HEK293 (cell line): ENCODE measurements around the gene IMP3.

Source experiments
- GLI2 ChIP-seq: fragments of 450-650 bp; formaldehyde crosslinking; IDR thresholded peaks from 2 replicates; pipeline ENCODE4; 2017; ENCODE audit warnings: missing biosample characterization, missing genetic modification characterization, low read depth, borderline replicate concordance
- OVOL3 ChIP-seq: fragments of 450-650 bp; formaldehyde crosslinking; IDR thresholded peaks from 2 replicates; pipeline ENCODE4 v1.5.1; 2016; ENCODE audit warnings: missing biosample characterization, missing genetic modification characterization
- PATZ1 ChIP-seq: fragments of 450-650 bp; formaldehyde crosslinking; IDR thresholded peaks from 2 replicates; pipeline ENCODE4 v1.5.1; 2016; ENCODE audit warnings: missing biosample characterization, missing genetic modification characterization
- RBAK ChIP-seq: fragments of 450-650 bp; formaldehyde crosslinking; IDR thresholded peaks from 2 replicates; pipeline ENCODE4 v1.5.1; 2016; ENCODE audit warnings: missing biosample characterization, missing genetic modification characterization
- YY1 ChIP-seq: fragments of 450-650 bp; formaldehyde crosslinking; IDR thresholded peaks from 2 replicates; pipeline ENCODE4 v1.5.1; 2018; ENCODE audit warnings: missing biosample characterization, missing genetic modification characterization
- ZIC2 ChIP-seq: fragments of 450-650 bp; formaldehyde crosslinking; IDR thresholded peaks from 2 replicates; pipeline ENCODE4 v1.5.1; 2016; ENCODE audit warnings: missing biosample characterization, missing genetic modification characterization
- ZNF146 ChIP-seq: fragments of 450-650 bp; formaldehyde crosslinking; IDR thresholded peaks from 2 replicates; pipeline ENCODE4 v1.5.1; 2016; ENCODE audit warnings: missing biosample characterization, missing genetic modification characterization
- ZNF18 ChIP-seq: fragments of 450-650 bp; formaldehyde crosslinking; IDR thresholded peaks from 2 replicates; pipeline ENCODE4 v1.5.1; 2016; ENCODE audit warnings: missing biosample characterization, missing genetic modification characterization
- ZNF2 ChIP-seq: fragments of 450-650 bp; formaldehyde crosslinking; IDR thresholded peaks from 2 replicates; pipeline ENCODE4 v1.5.1; 2016; ENCODE audit warnings: missing biosample characterization, missing genetic modification characterization
- ZNF221 ChIP-seq: fragments of 450-650 bp; formaldehyde crosslinking; IDR thresholded peaks from 2 replicates; pipeline ENCODE4 v1.5.1; 2017; ENCODE audit warnings: missing biosample characterization, missing genetic modification characterization, borderline replicate concordance
- ZNF248 ChIP-seq: fragments of 450-650 bp; formaldehyde crosslinking; IDR thresholded peaks from 2 replicates; pipeline ENCODE4 v1.5.1; 2017; ENCODE audit warnings: missing biosample characterization, missing genetic modification characterization
- ZNF280C ChIP-seq: fragments of 450-650 bp; formaldehyde crosslinking; IDR thresholded peaks from 2 replicates; pipeline ENCODE4 v1.5.1; 2016; ENCODE audit warnings: missing biosample characterization, missing genetic modification characterization
- ZNF350 ChIP-seq: fragments of 450-650 bp; formaldehyde crosslinking; IDR thresholded peaks from 2 replicates; pipeline ENCODE4 v1.5.0; 2017; ENCODE audit warnings: missing biosample characterization, mild to moderate bottlenecking, missing genetic modification characterization
- ZNF37A ChIP-seq: fragments of 450-650 bp; IDR thresholded peaks from 2 replicates; pipeline ENCODE4 v1.5.1; 2018; ENCODE audit warnings: missing biosample characterization, missing genetic modification characterization
- ZNF433 ChIP-seq: fragments of 450-650 bp; formaldehyde crosslinking; IDR thresholded peaks from 2 replicates; pipeline ENCODE4 v1.5.1; 2016; ENCODE audit warnings: missing biosample characterization, missing genetic modification characterization, low read depth
- ZNF501 ChIP-seq: fragments of 450-650 bp; formaldehyde crosslinking; IDR thresholded peaks from 2 replicates; pipeline ENCODE4 v1.5.1; 2016; ENCODE audit warnings: missing biosample characterization, missing genetic modification characterization
- ZNF510 ChIP-seq: fragments of 450-650 bp; formaldehyde crosslinking; IDR thresholded peaks from 2 replicates; pipeline ENCODE4 v1.5.1; 2018; ENCODE audit warnings: mild to moderate bottlenecking, missing genetic modification characterization, missing biosample characterization; ENCODE audit not compliant: insufficient replicate concordance
- ZNF561 ChIP-seq: fragments of 450-650 bp; IDR thresholded peaks from 2 replicates; pipeline ENCODE4 v1.5.1; 2018; ENCODE audit warnings: missing biosample characterization, missing genetic modification characterization, borderline replicate concordance
- ZNF580 ChIP-seq: fragments of 450-650 bp; formaldehyde crosslinking; IDR thresholded peaks from 2 replicates; pipeline ENCODE4 v1.5.1; 2016; ENCODE audit warnings: missing biosample characterization, missing genetic modification characterization
- ZNF610 ChIP-seq: fragments of 450-650 bp; formaldehyde crosslinking; IDR thresholded peaks from 2 replicates; pipeline ENCODE4 v1.5.1; 2016; ENCODE audit warnings: missing biosample characterization, missing genetic modification characterization, borderline replicate concordance
- ZNF658 ChIP-seq: fragments of 450-650 bp; formaldehyde crosslinking; IDR thresholded peaks from 2 replicates; pipeline ENCODE4; 2016; ENCODE audit warnings: missing biosample characterization, missing genetic modification characterization
- ZNF701 ChIP-seq: fragments of 450-650 bp; formaldehyde crosslinking; IDR thresholded peaks from 2 replicates; pipeline ENCODE4 v1.5.1; 2016; ENCODE audit warnings: missing biosample characterization, missing genetic modification characterization
- ZNF830 ChIP-seq: fragments of 450-650 bp; IDR thresholded peaks from 2 replicates; pipeline ENCODE4 v1.5.0; 2018; ENCODE audit warnings: missing biosample characterization, missing genetic modification characterization, low read depth, mild to moderate bottlenecking, moderate library complexity
- TF ChIP-seq, protein P1 (sequence below): fragments of 450-650 bp; formaldehyde crosslinking; IDR thresholded peaks from 2 replicates; pipeline ENCODE4 v1.5.1; 2017; ENCODE audit warnings: missing biosample characterization, missing genetic modification characterization
- TF ChIP-seq, protein P2 (sequence below): fragments of 450-650 bp; formaldehyde crosslinking; IDR thresholded peaks from 2 replicates; pipeline ENCODE4 v1.5.1; 2016; ENCODE audit warnings: missing biosample characterization, missing genetic modification characterization
- TF ChIP-seq, protein P3 (sequence below): sonication (generic); formaldehyde crosslinking; IDR thresholded peaks from 2 replicates; pipeline ENCODE4 v1.8.1; 2022; ENCODE audit warnings: mild to moderate bottlenecking, moderate library complexity, missing genetic modification reagents
- TF ChIP-seq, protein P4 (sequence below): fragments of 450-650 bp; formaldehyde crosslinking; IDR thresholded peaks from 2 replicates; pipeline ENCODE4 v1.5.1; 2017; ENCODE audit warnings: missing biosample characterization, missing genetic modification characterization

IMP3 gene

GRCh38 chr15:75625542-75626347, 14.3 kb downstream of the IMP3 start, which contains the start of gene SNUPN (continued):
- TF ChIP-seq ZNF610 (tag by site-specific recombination), result peak; percentile 51; the same call in 1 of the 2 replicates
- no peak for TF ChIP-seq ZNF830 (tag by site-specific recombination)
- TF ChIP-seq YY1 (tag by site-specific recombination), result 0 out of 2 replicates have a peak, but pooled peaks have one; percentile 3
- TF ChIP-seq ZNF280C, result no peak
- TF ChIP-seq ZNF501 (tag by site-specific recombination), result peak; percentile 95
- no peak for TF ChIP-seq ZNF248 (tag by site-specific recombination)
- TF ChIP-seq, protein P1, sequence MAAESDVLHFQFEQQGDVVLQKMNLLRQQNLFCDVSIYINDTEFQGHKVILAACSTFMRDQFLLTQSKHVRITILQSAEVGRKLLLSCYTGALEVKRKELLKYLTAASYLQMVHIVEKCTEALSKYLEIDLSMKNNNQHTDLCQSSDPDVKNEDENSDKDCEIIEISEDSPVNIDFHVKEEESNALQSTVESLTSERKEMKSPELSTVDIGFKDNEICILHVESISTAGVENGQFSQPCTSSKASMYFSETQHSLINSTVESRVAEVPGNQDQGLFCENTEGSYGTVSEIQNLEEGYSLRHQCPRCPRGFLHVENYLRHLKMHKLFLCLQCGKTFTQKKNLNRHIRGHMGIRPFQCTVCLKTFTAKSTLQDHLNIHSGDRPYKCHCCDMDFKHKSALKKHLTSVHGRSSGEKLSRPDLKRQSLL (tag by site-specific recombination), result no peak
- TF ChIP-seq ZNF433 (tag by site-specific recombination), result no peak
- TF ChIP-seq ZNF221 (tag by site-specific recombination), result no peak
- TF ChIP-seq, protein P2, sequence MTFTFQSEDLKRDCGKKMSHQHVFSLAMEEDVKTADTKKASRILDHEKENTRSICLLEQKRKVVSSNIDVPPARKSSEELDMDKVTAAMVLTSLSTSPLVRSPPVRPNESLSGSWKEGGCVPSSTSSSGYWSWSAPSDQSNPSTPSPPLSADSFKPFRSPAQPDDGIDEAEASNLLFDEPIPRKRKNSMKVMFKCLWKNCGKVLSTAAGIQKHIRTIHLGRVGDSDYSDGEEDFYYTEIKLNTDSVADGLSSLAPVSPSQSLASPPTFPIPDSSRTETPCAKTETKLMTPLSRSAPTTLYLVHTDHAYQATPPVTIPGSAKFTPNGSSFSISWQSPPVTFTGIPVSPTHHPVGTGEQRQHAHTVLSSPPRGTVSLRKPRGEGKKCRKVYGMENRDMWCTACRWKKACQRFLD, result no peak
- no peak; the same call in 1 of the 2 replicates for TF ChIP-seq ZNF146
- 0 out of 2 replicates have a peak, but pooled peaks have one; percentile 27 for TF ChIP-seq ZNF18 (tag by site-specific recombination)
- peak; percentile 96 for TF ChIP-seq ZNF580 (tag by site-specific recombination)
- no peak for TF ChIP-seq RBAK (tag by site-specific recombination)
- no peak for TF ChIP-seq ZNF510 (tag by site-specific recombination)
- no peak for TF ChIP-seq ZNF658 (tag by site-specific recombination)
- TF ChIP-seq, protein P3, sequence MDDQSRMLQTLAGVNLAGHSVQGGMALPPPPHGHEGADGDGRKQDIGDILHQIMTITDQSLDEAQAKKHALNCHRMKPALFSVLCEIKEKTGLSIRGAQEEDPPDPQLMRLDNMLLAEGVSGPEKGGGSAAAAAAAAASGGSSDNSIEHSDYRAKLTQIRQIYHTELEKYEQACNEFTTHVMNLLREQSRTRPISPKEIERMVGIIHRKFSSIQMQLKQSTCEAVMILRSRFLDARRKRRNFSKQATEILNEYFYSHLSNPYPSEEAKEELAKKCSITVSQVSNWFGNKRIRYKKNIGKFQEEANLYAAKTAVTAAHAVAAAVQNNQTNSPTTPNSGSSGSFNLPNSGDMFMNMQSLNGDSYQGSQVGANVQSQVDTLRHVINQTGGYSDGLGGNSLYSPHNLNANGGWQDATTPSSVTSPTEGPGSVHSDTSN (CRISPR knock-in tag), result peak; percentile 77; the same call in 1 of the 2 replicates
- TF ChIP-seq ZNF561 (tag by site-specific recombination), result peak; percentile 67
- no peak for TF ChIP-seq GLI2 (tag by site-specific recombination)
- TF ChIP-seq OVOL3, result peak; percentile 99
- TF ChIP-seq, protein P4, sequence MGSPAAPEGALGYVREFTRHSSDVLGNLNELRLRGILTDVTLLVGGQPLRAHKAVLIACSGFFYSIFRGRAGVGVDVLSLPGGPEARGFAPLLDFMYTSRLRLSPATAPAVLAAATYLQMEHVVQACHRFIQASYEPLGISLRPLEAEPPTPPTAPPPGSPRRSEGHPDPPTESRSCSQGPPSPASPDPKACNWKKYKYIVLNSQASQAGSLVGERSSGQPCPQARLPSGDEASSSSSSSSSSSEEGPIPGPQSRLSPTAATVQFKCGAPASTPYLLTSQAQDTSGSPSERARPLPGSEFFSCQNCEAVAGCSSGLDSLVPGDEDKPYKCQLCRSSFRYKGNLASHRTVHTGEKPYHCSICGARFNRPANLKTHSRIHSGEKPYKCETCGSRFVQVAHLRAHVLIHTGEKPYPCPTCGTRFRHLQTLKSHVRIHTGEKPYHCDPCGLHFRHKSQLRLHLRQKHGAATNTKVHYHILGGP (tag by site-specific recombination), result no peak; the same call in 1 of the 2 replicates
- peak; percentile 75 for TF ChIP-seq ZIC2 (tag by site-specific recombination)
- TF ChIP-seq ZNF350 (tag by site-specific recombination), result no peak
- TF ChIP-seq ZNF2 (tag by site-specific recombination), result peak; percentile 64; the same call in 1 of the 2 replicates
- peak; percentile 99 for TF ChIP-seq PATZ1 (tag by site-specific recombination)
- no peak for TF ChIP-seq ZNF701
- no peak for TF ChIP-seq ZNF37A (tag by site-specific recombination)
